DND-41 (cell line): ENCODE results near the gene LMAN2.
A peak's percentile ranks its signal among the peaks of the same experiment; 100 is the strongest.

ENCODE experiments used
- ATAC-seq: fragments of 200-7000 bp; cut with Tn5 transposase; 3 replicates; pipeline ENCODE4 v1.9.1; 2021; ENCODE audit warnings: low read depth; ENCODE audit not compliant: insufficient read depth
- DNase-seq: peaks from one replicate; pipeline ENCODE4 v3.0.0-alpha.2; 2020
- H2AFZ ChIP-seq: 2 replicates; pipeline ENCODE4 v1.6.0; 2012; ENCODE audit warnings: low read depth, low read length
- H3K27ac ChIP-seq: 2 replicates; pipeline ENCODE4 v1.5.1; 2012; ENCODE audit warnings: low read length, inconsistent platforms
- H3K27me3 ChIP-seq: fragments of 200-600 bp; sonication (generic); 2 replicates; pipeline ENCODE4 v1.6.0; 2012; ENCODE audit warnings: low read length, mild to moderate bottlenecking, inconsistent platforms; ENCODE audit not compliant: insufficient read depth, poor library complexity
- H3K36me3 ChIP-seq: 2 replicates; pipeline ENCODE4 v1.5.1; 2012; ENCODE audit warnings: low read length, inconsistent platforms; ENCODE audit not compliant: insufficient read depth
- H3K4me1 ChIP-seq: 2 replicates; pipeline ENCODE4 v1.5.1; 2012; ENCODE audit warnings: mild to moderate bottlenecking, low read length; ENCODE audit not compliant: insufficient read depth
- H3K4me2 ChIP-seq: 2 replicates; pipeline ENCODE4 v1.6.0; 2012; ENCODE audit warnings: mild to moderate bottlenecking, moderate library complexity, low read length, inconsistent platforms; ENCODE audit not compliant: insufficient read depth
- H3K4me3 ChIP-seq, 2 experiments: fragments of 200-600 bp in 1 of 2; shearing (Covaris generic) in 1 of 2; 2 replicates each; pipeline ENCODE4 v1.5.1; 2012 to 2016; ENCODE audit warnings: inconsistent platforms in 2 of 2, low read length in 2 of 2, mild to moderate bottlenecking in 2 of 2, low read depth in 1 of 2, moderate library complexity in 1 of 2
- H3K79me2 ChIP-seq: 2 replicates; pipeline ENCODE4 v1.6.0; 2012; ENCODE audit warnings: low read length, inconsistent platforms; ENCODE audit not compliant: insufficient read depth
- H3K9ac ChIP-seq: 2 replicates; pipeline ENCODE4 v1.6.0; 2012; ENCODE audit warnings: low read depth, mild to moderate bottlenecking, inconsistent platforms, low read length, moderate library complexity
- H3K9me3 ChIP-seq: 2 replicates; pipeline ENCODE4 v1.5.1; 2012; ENCODE audit warnings: low read length, moderate library complexity, mild to moderate bottlenecking, inconsistent platforms; ENCODE audit not compliant: insufficient read depth, severe bottlenecking
- H4K20me1 ChIP-seq: 2 replicates; pipeline ENCODE4 v1.6.0; 2012; ENCODE audit warnings: low read length; ENCODE audit not compliant: insufficient read depth
- CTCF ChIP-seq: IDR thresholded peaks from 2 replicates; pipeline ENCODE4 v1.5.1; 2012; ENCODE audit warnings: borderline replicate concordance, low read length, moderate library complexity, mild to moderate bottlenecking; ENCODE audit not compliant: poor library complexity, severe bottlenecking; ENCODE audit errors: extremely low read depth
- EZH2 ChIP-seq: IDR thresholded peaks from 3 replicates; pipeline ENCODE4 v1.6.1; 2012; ENCODE audit warnings: borderline replicate concordance, low read depth, mild to moderate bottlenecking, moderate library complexity, low read length, inconsistent platforms; ENCODE audit not compliant: severe bottlenecking

The LMAN2 gene

GRCh38 chr5:177327539-177328522, 23.6 kb downstream of the LMAN2 start:
- Histone ChIP-seq H3K9me3 (no peaks in the 10 kb centered on the region), H3K79me2 (no peaks in the 10 kb centered on the region), H3K4me3 (no peak overlapping the region), H3K4me2 (no peak overlapping the region), H3K27me3 (no peaks in the 10 kb centered on the region), H4K20me1 (peaks cover 10% of the 10 kb centered on the region; the same call in 1 of the 2 replicates), H2AFZ (no peak overlapping the region), H3K27ac (no peak overlapping the region), H3K36me3 (peaks cover 28% of the 10 kb centered on the region), H3K4me1 (no peaks in the 10 kb centered on the region), H3K9ac (no peak overlapping the region)
- no peak for DNase-seq
- ATAC-seq = peak; percentile 29; the same call in 1 of the 3 replicates
- no peak for TF ChIP-seq EZH2
- no peak for TF ChIP-seq CTCF

GRCh38 chr5:177325868-177326381, 25.5 kb downstream of the LMAN2 start:
- ATAC-seq (no peak), DNase-seq (no peak)
- Histone ChIP-seq H3K4me1 (no peaks in the 10 kb centered on the region), H3K27ac (no peak overlapping the region), H3K36me3 (peaks cover 12% of the 10 kb centered on the region), H3K4me3 (no peak overlapping the region), H3K79me2 (no peaks in the 10 kb centered on the region), H4K20me1 (no peaks in the 10 kb centered on the region; the same call in 1 of the 2 replicates), H2AFZ (no peak overlapping the region), H3K9ac (no peak overlapping the region), H3K4me2 (no peak overlapping the region), H3K9me3 (no peaks in the 10 kb centered on the region), H3K27me3 (no peaks in the 10 kb centered on the region)
- TF ChIP-seq CTCF = no peak
- TF ChIP-seq EZH2 = no peak

GRCh38 chr5:177320879-177321278, 30.6 kb downstream of the LMAN2 start:
- ATAC-seq (no peak), DNase-seq (no peak)
- peaks cover 8% of the 10 kb centered on the region for H4K20me1 ChIP-seq
- TF ChIP-seq CTCF (no peak), EZH2 (no peak)
- no peaks in the 10 kb centered on the region for H3K79me2 ChIP-seq
- peaks cover 11% of the 10 kb centered on the region; the same call in 1 of the 2 replicates for H3K36me3 ChIP-seq
- no peak overlapping the region for H3K27ac ChIP-seq
- H3K9me3 ChIP-seq = no peaks in the 10 kb centered on the region
- no peaks in the 10 kb centered on the region for H3K27me3 ChIP-seq
- no peak overlapping the region for H3K4me2 ChIP-seq
- no peak overlapping the region for H3K9ac ChIP-seq
- no peaks in the 10 kb centered on the region for H3K4me1 ChIP-seq
- no peak overlapping the region for H2AFZ ChIP-seq
- H3K4me3 ChIP-seq = no peak overlapping the region
